ENCODE results near the gene ASIC3. TPM values are rescaled to one million over a fixed set of nuclear protein-coding genes. Genes with fewer than 3 reads are reported as not detected.

Gene ASIC3
- total and polyA plus RNA-seq, 2 of the 8 experiments (the other 6 are each of a cell fraction or from before 2014, with no cell fraction given): 1.6 to 1.9 TPM

DNA sequence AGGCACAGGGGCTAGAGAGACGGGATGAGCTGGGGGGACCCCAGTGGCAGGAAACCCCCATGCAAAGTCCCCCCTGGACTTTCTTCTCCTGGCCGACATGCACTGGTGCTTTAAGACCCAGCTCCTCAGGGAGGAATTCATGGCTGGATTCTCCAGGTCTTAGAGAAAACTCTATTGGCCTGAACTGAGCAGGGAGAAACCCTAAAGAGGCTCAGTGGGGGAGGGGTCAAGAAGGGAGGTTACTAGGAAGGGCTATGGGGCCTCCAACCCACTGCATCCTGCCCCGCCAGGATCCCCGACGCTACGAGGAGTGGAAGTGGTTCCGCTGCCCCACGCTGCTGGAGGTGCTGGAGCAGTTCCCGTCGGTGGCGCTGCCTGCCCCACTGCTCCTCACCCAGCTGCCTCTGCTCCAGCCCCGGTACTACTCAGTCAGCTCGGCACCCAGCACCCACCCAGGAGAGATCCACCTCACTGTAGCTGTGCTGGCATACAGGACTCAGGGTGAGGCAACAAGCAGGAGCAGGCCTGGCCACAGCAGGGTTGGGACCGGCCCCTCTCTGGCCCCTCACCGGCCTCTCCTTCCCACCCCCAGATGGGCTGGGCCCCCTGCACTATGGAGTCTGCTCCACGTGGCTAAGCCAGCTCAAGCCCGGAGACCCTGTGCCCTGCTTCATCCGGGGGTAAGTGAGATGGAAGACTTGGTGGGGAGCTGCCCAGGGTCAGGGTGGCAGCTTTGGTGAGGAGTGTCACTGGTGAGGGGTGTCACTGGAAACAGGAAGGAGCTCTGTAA, 37.8 kb upstream of the ASIC3 start:
- no peaks in the 10 kb centered on the region for H3K9me3 ChIP-seq (ENCODE audit: insufficient read depth in 2 of 2, low read depth in 1 of 2, low read length in 1 of 2)
- H3K79me2 ChIP-seq (ENCODE audit: control insufficient read depth in 1 of 2, insufficient read depth in 2 of 2, low read length in 2 of 2): no peaks in the 10 kb centered on the region
- peak overlapping the region; percentile 34 for H2BK120ac ChIP-seq (replicated peaks; ENCODE audit: low read depth, low read length)
- H4K5ac ChIP-seq (ENCODE audit: insufficient read length, low read depth, low read length): peak overlapping the region; percentile 39
- no peak for DNase-seq (ENCODE audit: low read depth in 1 of 2, low spot score in 2 of 2)
- ChIA-PET CTCF (ENCODE audit: partially characterized antibody) (interaction anchor here (0.7 to 11.5 kb wide), 40 partner anchors 11 to 621 kb away, joined by 3 to 142 read pairs (median 4); partner anchors contain the start of genes ABCB8, ATG9B, CDK5 and NOS3), POLR2A (ENCODE audit: partially characterized antibody) (interaction anchor here (0.8 to 2.5 kb wide), 5 partner anchors 9 to 49 kb away, joined by 3 to 16 read pairs (median 5); partner anchors contain the start of gene SLC4A2)
- peak overlapping the region in 2 of 4 experiments; percentile 24 to 33; a peak in 4 of 8 replicates for H3K4me3 ChIP-seq (ENCODE audit: extremely low read depth in 1 of 4, insufficient read depth in 2 of 4, low read depth in 3 of 4, low read length in 4 of 4)
- H3K14ac ChIP-seq (ENCODE audit: insufficient read length): no peak overlapping the region
- peaks cover 0 to 31% (median 24%) of the 10 kb centered on the region in 4 experiments; a peak in 6 of 7 replicates for H3K4me1 ChIP-seq (replicated peaks in 1 of 4; ENCODE audit: control insufficient read depth in 3 of 4, insufficient read depth in 4 of 4, low read length in 3 of 4)
- H3K18ac ChIP-seq (ENCODE audit: extremely low read depth, low read length): peak overlapping the region; percentile 88
- peak; percentile 93 for TF ChIP-seq SP1 (IDR thresholded peaks at IDR 0.05; ENCODE audit: low read depth, low read length)
- TF ChIP-seq, protein P1, sequence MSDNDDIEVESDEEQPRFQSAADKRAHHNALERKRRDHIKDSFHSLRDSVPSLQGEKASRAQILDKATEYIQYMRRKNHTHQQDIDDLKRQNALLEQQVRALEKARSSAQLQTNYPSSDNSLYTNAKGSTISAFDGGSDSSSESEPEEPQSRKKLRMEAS (IDR thresholded peaks at IDR 0.05): no peak
- no peak for TF ChIP-seq JUN (IDR thresholded peaks at IDR 0.05; ENCODE audit: low read depth, low read length)
- 0 out of 2 replicates have a peak, but pooled peaks have one; percentile 42 for TF ChIP-seq TEAD4 (IDR thresholded peaks at IDR 0.05; ENCODE audit: low read depth, low read length)
- 0 out of 2 replicates have a peak, but pooled peaks have one; percentile 57 for TF ChIP-seq RBBP5 (IDR thresholded peaks at IDR 0.05; ENCODE audit: borderline replicate concordance, low read depth, low read length)
- TF ChIP-seq YY1 (IDR thresholded peaks at IDR 0.05; ENCODE audit: low read depth, low read length): 0 out of 2 replicates have a peak, but pooled peaks have one; percentile 24
- H2AFZ ChIP-seq (ENCODE audit: low read length): no peak overlapping the region
- H3K23me2 ChIP-seq (ENCODE audit: low read depth, low read length): no peaks in the 10 kb centered on the region; the same call in 1 of the 2 replicates
- H3K56ac ChIP-seq (replicated peaks; ENCODE audit: insufficient read length, low read depth, low read length): no peak overlapping the region
- WGBS, 2 experiments (ENCODE audit: extremely low coverage in 1 of 2, insufficient coverage in 1 of 2, insufficient read length in 1 of 2, insufficient replicate concordance in 2 of 2, low coverage in 1 of 2, low lambda C conversion rate in 2 of 2, missing lambda C conversion rate in 1 of 2): 63% methylated on average over 18 of the region's 18 CpGs; no CpG with 5 or more reads in 1 of the 2 experiments
- H2BK5ac ChIP-seq (ENCODE audit: low read depth, low read length): peak overlapping the region; percentile 54; the same call in 1 of the 2 replicates
- no peak overlapping the region for H2BK15ac ChIP-seq (ENCODE audit: low read length)
- H2BK12ac ChIP-seq (ENCODE audit: low read depth, low read length): peak overlapping the region; percentile 93; the same call in 1 of the 2 replicates
- peak overlapping the region in 2 of 4 experiments; percentile 5 to 14; a peak in 2 of 7 replicates for H3K9ac ChIP-seq (replicated peaks in 1 of 4; ENCODE audit: extremely low read depth in 1 of 4, low read depth in 3 of 4, low read length in 3 of 4)
- H3K23ac ChIP-seq (ENCODE audit: insufficient read length): no peak overlapping the region
- H3K4ac ChIP-seq (replicated peaks; ENCODE audit: insufficient read length, low read depth, low read length): peak overlapping the region; percentile 28
- peak overlapping the region; percentile 82; the same call in 1 of the 2 replicates for H2BK20ac ChIP-seq (ENCODE audit: low read length)
- no peak overlapping the region for H3K27ac ChIP-seq (ENCODE audit: low read depth, low read length)
- H4K91ac ChIP-seq (replicated peaks; ENCODE audit: insufficient read length, low read length): peak overlapping the region; percentile 44
- H3K36me3 ChIP-seq (ENCODE audit: control insufficient read depth in 2 of 4, insufficient read depth in 4 of 4, low read length in 3 of 4): no peaks in the 10 kb centered on the region
- H4K20me1 ChIP-seq (replicated peaks in 1 of 2; ENCODE audit: control insufficient read depth in 1 of 2, insufficient read depth in 2 of 2, low read length in 2 of 2): no peaks in the 10 kb centered on the region
- peak overlapping the region; percentile 70; the same call in 1 of the 2 replicates for H2AK5ac ChIP-seq (ENCODE audit: low read depth, low read length)
- FAIRE-seq: no peak
- peak overlapping the region; percentile 51 to 69 for H3K4me2 ChIP-seq (ENCODE audit: insufficient read depth in 1 of 2, low read depth in 2 of 2, low read length in 2 of 2)
- H4K8ac ChIP-seq (ENCODE audit: extremely low read depth, insufficient read depth, low read length): 0 out of 2 replicates have a peak overlapping the region, but pooled peaks have one; percentile 29
- peaks cover 0 to 3% (median 2%) of the 10 kb centered on the region in 4 experiments; a peak in 3 of 7 replicates for H3K27me3 ChIP-seq (replicated peaks in 1 of 4; ENCODE audit: control insufficient read depth in 3 of 4, extremely low read depth in 1 of 4, insufficient read depth in 3 of 4, low read length in 3 of 4)
- H3K79me1 ChIP-seq (ENCODE audit: low read depth, low read length): no peaks in the 10 kb centered on the region; the same call in 1 of the 2 replicates
